OCI-M2 (cell line): ENCODE results near the gene DHRS2.

Experiments
- DNase-seq: peaks from one replicate; lab custom pipeline; 2025; ENCODE audit not compliant: unreplicated experiment; lab: John Stamatoyannopoulos, UW

Gene DHRS2

DNA sequence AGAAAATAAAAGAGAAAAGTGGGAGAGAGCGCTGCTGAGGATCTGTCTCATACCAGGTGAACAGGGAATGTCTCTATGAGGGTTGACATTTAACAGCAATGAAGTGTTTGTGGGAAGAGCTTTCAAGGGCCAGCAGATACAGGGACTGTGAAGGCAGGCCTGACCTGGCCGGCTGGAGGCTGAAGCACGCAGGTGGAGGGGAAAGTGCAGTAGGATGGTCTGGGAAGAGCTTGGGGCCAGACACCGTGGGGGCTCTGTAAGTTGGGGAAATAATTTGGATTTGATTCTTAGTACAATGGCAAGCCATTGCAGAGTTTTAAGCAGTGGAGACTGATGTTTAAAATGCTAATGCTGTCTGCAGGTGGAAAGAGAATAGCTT is 23.8 kb upstream of the DHRS2 start:
- no peak for DNase-seq

DNA sequence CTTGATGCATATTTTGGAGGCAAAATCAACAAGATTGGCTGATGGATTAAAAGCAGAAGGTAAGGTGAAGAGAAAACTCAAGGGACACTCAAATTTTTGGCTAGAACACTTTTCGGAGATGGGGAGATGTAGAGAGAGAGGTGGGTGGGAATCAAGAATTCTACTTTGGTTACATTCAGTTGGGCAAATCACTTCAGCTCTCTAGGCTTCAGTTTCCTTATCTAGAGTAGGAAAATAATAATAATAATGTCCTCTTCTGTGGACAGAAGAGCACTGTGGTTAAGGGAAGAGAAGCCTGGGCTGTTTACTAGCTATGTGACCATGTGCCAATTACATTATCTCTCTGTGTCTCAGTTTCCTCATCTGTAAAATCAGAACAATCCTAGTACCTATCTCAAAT is 23.4 kb upstream of the DHRS2 start:
- no peak for DNase-seq

DNA sequence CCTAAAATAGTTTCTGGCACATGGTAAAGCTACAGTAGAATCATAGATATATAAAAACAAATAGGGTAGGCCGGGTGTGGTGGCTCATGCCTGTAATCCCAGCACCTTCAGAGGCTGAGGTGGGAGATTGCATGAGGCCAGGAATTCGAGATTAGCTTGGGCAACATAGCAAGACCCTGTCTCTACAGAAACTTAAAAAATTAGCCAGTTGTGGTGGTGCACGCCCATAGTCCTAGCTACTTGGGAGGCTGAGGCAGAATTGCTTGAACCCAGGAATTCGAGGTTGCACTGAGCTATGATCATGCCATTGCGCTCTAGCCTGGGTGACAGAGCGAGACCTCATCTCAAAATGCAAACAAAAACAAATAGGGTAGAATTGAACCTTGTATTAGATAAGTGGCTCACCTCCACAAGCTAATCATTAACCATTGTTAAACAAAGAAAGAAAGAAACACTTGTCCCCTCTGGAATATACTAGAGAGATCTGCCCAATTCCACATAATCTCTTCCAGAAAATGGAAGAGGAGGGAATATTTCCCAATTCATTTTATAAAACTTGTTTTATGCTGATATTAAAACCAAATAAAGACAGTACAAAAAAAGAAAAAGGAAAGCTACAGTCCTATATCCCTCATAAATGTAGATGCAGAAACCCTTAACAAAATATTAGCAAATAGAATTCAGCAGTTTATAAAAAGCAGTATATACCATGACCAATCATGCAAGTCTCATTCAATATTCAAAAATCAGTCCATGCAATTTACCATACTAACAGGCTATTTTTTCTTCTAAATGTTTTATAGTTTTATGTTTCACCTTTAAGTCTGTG is 22.7 kb upstream of the DHRS2 start:
- no peak for DNase-seq

DNA sequence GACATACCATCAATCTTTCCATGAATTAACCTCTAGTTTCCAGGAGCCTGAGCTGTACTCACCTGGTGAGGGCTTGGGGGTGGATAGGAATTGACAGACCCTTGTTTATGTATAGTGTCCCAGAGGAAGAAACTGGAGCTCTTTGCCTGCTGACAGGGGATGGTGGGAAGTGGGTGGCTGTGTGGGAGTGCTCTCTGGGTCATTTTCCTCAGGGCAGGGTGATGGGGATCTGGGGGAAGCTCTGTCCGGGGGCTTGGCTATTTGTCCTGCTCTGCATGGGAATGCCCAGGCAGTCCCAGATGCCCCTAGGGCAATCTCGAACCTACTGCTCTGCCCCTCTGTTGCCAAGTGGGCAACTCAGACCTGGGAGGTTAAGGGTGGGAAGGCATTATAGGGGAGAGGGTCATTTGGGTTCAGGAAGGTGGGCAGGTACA is 21.8 kb upstream of the DHRS2 start:
- no peak for DNase-seq

DNA sequence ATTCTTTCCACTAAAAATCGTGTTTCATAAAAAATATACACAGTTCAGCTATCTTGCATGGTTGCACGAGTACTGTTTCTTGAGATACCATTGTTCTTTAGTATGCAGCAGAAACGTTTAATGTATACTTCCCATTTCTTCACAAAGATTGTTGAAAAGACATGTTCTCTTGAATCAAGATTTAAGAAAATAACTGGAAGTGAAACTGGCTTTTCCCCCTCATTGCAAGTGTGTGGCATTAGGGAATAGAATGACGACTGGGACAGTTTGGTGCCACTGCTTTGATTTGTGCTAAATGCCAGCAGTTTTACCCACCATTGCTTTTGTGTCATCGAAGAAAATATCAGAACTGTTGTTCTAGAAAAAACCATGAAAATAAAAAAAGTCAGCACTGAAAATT is 20.3 kb upstream of the DHRS2 start:
- DNase-seq, result no peak

DNA sequence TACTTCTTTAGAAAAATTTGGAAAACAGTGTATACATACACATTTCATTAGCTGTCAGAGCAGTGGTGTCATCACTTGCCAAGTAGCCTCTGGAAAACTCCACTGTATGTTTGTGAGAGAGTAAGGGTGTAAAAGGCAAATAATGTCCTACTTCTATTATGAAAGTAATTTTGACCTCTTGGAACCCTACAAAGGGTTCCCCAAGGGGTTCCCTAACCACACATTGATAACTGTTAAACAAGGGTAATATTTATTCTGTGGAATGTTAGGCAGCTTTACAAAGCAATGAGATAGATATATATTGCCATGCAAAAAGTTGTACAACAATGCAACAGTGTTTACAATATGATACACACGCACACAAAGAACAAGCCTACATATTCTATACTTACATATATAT is 18.6 kb upstream of the DHRS2 start:
- no peak for DNase-seq

DNA sequence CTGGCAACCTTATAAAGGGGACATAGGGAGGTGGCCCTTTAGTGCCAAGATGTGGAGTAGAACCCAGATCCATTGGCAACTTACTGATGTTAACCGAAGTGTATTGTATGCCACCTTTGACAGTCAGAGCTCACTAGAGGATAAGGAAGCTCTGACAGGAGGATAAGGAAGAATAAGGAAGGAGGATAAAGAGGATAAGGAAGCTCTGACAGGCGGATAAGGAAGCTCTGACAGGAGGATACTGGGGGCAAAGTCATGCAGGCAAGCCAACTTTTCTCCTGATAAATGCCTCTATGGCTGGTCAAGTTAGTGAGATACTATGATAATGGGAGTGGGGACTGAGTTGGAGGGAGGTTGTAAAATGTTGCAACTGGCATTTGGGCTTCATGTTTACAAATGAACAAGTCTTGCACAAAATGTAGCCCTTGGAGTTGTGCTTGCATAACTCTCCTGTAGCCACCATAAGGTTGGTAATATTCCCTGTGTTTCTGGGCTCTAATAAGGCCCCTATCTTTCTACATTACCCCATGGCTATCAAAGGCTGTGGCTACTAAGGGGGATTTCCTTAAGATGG is 17.7 kb upstream of the DHRS2 start:
- no peak for DNase-seq

DNA sequence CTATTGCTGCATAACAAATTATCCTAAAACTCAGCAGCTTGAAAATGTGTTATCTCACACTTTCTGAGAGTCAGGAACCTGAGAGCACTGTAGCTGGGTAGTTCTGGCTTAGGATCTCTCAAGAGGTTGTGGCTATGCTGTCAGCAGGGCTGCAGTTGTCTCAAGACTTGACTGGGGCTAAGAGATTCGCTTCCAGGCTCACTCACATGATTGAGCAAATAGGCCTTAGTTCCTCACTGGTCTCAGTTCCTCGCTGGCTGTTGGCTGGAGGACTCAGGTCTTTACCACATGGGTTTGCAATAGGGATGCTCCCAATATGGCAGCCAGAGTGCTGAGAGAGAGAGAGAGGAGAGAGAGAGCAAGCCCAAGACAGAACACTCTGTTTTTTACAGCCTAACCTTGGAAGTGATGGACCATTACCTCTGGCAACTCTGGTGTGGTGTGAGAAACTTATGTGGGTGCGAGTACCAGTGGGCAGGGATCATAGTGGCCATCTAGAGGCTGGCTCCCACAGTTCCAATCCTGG is 15.9 kb upstream of the DHRS2 start:
- DNase-seq, result no peak

DNA sequence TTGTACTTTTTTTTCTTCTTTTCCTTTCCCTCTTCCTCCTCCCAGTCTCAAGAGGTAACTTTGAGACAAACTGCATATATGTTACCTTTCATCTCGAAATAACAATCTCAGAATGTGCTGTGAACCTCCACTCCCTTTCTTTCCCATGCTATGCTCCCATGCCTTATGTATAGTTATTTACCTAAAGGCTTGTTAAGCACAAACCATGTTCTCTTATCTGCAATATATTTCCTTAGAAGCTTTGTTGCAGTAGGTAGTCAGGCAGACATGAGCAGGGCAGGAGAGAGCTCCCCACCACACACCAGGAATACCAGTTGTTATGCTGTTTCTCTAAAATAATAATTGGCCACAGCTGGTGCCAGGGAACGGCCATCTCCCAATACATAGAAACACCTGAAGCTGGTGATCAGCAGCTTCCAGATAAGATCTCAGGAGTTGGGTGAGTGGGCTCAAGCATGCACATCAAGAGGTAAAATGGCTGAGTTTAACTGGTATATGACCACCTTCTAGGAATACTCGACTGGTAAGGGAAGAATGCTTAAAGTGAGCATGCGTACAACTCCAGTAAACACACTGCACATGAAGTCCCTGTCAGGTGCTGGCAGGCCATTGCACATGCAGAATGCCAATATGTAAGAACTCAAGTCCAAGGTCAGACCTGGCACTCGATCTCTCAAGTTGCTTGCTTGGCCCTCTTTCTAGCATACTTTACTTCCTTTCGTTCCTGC is 14.8 kb upstream of the DHRS2 start:
- no peak for DNase-seq

DNA sequence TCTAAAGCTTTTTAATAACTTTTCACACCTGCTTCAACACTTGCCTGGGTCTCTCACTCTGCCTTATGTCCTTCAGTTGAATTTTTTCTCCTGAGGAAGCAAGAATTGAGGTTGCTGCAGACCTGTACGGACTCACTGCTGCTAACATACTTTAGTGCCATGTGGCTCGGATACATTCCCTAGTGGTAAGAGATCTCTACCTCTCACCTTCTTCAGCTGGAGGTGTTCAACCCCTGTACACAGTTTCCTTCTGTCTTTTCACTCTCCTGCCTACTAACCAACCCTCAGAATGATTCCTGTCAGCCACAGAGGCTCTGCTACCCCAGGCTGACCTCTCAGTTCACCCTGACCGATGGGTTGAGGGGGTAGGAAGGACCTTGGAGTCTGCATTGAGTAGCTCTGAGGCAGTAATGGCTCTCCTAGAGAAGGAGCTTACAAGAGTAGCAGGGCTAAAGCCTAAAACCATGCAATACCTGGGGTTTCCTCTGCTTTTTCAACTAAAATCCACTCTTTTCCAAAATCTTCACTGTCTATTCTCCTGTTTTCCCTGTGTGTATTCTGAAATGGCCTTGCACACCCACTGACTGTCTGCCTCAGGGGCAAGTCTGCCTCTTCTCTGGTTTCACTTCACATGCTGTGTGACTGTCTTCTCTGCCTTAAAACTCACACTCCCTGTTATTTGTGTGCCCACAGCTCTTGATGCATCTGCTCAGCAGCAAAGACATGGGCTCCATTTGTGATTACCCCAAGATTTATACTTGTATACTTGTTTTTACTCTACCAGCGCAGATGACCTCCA is 14.0 kb upstream of the DHRS2 start:
- DNase-seq, result no peak

DNA sequence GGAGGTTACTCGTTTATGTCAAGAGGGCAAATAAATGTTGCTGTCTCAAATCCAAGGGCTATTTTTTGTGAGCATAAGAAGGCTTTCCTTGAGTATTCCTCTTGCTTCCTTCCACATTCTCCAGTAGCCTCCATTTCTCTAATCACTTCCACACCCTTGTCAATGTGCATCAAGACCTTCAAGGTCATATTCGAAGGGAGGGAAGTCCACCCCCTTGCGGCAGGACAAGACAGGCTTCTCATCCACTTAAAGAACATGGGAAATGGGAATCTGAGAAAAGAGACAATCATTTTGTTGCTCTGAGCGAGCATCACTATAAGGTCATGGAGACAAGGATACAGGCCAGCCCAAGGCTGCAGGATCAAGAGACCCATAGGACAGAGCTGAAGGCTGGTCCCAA is 13.2 kb upstream of the DHRS2 start:
- DNase-seq, result no peak

DNA sequence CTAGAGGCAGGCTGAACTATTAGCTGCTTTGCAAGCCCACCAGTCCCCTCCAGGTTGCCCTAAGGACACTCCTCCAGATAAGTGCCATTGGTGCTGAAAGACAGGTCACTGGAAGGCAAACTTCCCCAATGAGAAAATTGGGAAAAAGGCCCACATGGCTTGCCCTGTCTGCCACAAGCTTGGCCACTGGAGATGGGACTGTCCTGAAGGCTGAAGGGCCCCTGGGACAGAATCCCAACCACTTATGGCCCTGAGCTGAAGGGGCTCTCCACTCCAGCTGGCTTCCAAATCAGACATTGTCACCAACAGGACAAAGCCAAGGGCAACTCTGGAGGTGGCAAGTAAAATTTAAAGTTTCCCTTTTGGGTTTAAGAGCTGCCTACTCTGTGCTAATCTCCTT is 12.2 kb upstream of the DHRS2 start:
- DNase-seq, result no peak

DNA sequence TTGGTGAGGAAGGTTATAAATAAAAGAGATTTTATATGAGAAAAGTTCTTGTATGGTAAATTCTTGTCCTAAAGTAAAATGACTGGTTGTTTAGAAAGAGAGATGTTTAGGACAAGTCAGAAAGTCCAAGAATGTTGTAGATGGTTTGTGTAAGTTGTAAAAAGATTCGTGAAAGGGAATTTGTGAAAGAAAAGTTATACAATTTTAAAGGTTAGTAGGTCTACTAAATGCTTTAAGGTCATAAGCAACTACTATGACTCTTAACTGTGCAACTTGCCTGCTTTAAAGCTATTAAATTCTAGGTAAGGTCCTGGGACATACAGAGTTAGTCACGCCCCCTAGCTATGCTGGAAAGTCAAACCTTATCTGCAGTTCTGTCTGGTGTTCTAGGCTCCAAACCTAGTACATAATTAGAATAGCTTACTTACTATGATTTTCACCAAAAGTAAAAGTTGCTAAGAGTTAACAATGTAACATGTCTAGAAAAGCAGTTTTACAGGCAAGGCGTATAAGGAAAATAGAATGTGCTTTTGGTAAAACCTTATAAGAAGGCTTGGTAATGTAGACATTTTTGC is 11.2 kb upstream of the DHRS2 start:
- DNase-seq, result no peak

DNA sequence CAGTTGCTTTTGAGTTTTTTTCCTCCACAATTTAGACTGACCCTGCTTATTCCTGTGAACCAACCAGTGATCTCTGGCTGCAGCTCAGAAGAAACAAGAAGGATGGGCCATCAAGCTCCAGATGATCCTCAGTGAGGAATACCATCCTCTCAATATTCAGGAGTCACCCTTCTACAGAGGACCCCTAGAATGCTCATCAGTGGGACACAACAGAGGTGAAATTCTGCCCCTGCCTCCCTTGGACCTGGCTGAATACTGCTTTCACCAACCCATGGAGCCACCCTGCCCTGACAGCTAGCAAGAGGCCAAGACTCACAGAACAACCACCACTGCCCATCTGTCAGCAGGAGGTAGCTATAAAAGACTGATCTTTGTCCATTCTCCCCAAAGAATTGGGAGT is 9.2 kb upstream of the DHRS2 start:
- DNase-seq, result no peak

DNA sequence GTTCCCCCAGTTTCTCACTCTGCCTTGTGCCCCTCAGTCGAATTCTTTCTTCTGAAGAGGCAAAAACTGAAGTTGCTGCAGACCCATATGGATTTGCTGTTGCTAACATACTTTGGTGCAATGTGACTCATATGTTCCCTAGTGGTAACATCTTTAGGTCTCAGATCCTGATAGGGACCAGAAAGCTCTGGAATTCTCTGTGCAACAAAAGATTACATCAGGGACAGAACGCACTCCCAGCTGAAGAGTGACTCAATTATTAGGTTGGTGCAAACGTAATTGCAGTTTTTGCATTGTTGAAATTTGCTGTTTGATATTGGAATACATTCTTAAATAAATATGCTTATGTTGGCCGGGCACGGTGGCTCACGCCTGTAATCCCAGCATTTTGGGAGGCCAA is 8.2 kb upstream of the DHRS2 start:
- DNase-seq, result no peak

DNA sequence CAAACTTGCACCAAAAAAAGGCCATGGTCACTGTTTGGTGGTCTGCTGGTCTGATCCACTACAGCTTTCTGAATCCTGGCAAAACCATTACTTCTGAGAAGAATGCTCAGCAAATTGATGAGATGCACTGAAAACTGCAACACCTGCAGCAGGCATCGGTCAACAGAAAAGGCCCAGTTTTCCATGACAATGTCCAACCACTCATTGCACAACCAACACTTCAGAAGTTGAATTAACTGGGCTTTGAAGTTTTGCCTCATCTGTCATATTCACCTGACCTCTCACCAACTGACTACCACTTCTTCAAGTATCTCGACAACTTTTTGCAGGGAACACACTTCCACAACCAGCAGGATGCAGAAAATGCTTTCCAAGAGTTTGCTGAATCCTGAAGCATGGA is 7.0 kb upstream of the DHRS2 start:
- DNase-seq, result no peak

DNA sequence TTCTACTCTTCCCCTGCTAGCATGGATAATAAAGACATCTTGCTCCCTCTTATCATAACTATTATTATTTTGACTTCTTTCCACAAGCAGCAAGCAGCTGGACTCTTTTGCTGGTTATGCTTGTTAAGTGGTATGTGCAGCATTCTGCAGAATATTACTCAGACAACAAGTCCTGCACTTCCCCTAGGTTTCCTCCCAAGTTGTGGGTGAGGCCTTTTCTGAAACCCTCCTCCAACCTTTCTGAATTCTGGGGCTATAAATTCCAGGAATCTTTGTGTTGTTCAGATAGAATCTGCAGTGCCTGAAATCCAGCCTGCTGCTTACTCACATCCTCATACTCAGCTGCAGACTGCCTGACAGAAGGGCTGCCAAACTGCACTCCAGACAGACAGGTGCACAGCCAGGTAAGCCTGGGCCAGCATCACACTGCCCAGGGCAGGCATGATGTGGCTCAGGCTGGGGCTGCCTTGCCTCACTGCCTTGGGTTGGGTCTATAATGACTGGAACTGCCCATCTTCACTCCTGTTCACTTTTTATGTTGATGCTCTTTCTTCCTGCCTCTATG is 6.2 kb upstream of the DHRS2 start:
- no peak for DNase-seq

DNA sequence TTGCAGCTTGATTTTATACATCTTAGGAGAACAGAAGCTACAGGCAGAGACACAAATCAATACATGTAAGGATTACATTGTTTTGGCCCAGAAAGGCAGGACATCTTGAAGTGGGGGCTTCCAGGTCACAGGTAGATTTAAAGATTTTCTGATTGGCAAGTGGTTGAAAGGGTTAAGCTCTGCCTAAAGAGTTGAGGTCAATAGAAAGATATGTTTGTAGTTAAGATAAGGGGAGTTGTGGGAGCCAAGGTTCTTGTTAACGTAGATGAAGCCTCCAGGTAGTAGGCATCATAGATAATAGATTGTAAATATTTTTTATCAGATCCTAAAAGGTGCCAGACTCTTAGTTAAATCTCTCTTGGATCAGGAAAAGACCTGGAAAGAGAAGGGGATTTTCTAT is 5.5 kb upstream of the DHRS2 start:
- DNase-seq, result no peak

DNA sequence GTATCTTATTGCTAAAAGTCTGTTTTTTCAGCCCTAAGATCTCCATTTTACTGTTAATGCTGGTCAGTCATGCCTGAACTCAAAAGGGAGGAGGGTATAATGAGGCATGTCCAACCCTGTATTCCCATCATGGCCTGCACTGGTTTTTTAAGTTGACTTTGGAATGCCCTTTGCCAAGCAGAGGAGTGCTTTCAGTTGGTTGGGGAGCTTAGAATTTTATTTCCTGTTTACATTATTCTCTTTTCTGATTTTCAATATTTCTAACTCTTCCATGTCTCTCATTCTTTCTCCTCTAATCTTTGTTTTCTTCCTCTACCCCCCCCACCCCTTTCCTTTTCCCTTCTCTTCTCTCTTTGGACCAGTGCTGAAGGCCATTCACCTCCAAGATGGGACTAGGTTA is 4.9 kb upstream of the DHRS2 start:
- no peak for DNase-seq

DNA sequence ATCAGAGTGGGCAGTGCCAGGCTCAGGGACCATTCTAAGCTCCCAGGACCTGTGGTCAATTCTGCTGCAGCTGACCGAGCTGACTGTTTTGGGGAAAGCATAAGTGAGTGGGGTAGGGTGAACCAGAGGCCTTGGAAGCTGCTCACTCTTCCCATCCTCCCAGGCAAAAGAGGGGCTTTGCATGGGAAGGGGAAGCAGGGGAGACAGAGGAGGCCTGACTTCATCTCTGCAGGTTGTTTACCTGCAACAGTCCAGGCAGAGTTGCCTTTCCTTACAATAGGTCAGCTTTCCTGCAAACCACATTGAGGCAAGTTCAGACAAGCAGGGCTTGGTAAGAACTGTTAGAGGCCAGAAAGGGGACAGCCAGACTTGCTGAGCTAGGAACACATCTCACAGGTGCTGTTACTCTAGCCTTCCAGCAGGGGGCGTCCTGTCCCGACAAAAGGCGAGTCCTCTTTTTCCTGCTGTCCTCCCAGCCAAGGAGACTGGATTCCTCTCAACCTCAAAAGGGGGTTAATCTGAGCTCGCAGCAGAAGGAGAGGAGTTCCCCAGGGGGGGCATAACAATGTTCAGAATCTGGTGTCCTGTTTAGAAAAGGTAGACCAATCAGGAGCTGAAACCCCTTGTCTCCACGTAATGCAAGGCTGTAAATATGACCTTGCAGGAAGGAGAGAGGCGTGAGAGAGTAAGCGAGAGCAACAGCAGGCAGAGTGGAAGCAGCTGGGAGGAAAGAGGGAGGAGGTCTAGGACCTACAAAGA is 4.3 kb upstream of the DHRS2 start:
- no peak for DNase-seq
